Esophagus squamous epithelium (tissue), 4 donors: Measurements from ENCODE around the gene MXD1.
"Not testable (repeated sequence)": the region's sequence is repeated elsewhere in the genome, so short reads cannot be mapped to it uniquely, and the experiment has no call there.

Experiments used
- POLR2A ChIP-seq, 4 donors: fragments of 450-650 bp; IDR thresholded peaks; one replicate each; pipeline ENCODE4 v1.6.1; 2017; ENCODE audit warnings: antibody characterized with exemption in 4 of 4, mild to moderate bottlenecking in 4 of 4, moderate library complexity in 3 of 4
- TF ChIP-seq, protein P1 (sequence below), 6 experiments: fragments of 450-650 bp in 4 of 6; fragments of 200-600 bp in 2 of 6; sonication (generic) in 2 of 6; IDR thresholded peaks; one replicate each; pipeline ENCODE4 v1.5.1; 2016 to 2019; ENCODE audit warnings: antibody characterized with exemption in 6 of 6, mild to moderate bottlenecking in 4 of 6, moderate library complexity in 4 of 6

GRCh38 chr2:69894737-69895136 lies 20.2 kb upstream of the MXD1 start:
- TF ChIP-seq, protein P1, sequence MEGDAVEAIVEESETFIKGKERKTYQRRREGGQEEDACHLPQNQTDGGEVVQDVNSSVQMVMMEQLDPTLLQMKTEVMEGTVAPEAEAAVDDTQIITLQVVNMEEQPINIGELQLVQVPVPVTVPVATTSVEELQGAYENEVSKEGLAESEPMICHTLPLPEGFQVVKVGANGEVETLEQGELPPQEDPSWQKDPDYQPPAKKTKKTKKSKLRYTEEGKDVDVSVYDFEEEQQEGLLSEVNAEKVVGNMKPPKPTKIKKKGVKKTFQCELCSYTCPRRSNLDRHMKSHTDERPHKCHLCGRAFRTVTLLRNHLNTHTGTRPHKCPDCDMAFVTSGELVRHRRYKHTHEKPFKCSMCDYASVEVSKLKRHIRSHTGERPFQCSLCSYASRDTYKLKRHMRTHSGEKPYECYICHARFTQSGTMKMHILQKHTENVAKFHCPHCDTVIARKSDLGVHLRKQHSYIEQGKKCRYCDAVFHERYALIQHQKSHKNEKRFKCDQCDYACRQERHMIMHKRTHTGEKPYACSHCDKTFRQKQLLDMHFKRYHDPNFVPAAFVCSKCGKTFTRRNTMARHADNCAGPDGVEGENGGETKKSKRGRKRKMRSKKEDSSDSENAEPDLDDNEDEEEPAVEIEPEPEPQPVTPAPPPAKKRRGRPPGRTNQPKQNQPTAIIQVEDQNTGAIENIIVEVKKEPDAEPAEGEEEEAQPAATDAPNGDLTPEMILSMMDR (IDR thresholded peaks at IDR 0.05), result not testable (repeated sequence)
- TF ChIP-seq POLR2A (IDR thresholded peaks at IDR 0.05), result not testable (repeated sequence)
